NT2/D1 (cell line): ENCODE measurements around the gene MSX1.

Experiments used
- SUZ12 ChIP-seq: IDR thresholded peaks from 2 replicates; pipeline ENCODE4 v1.6.1; 2011; ENCODE audit not compliant: insufficient read length, insufficient read depth; ENCODE audit errors: extremely low read depth
- YY1 ChIP-seq: IDR thresholded peaks from 2 replicates; pipeline ENCODE4 v1.6.1; 2011; ENCODE audit not compliant: insufficient read length, insufficient read depth
- ZNF274 ChIP-seq: IDR thresholded peaks from 2 replicates; pipeline ENCODE4 v1.6.1; 2011; ENCODE audit warnings: mild to moderate bottlenecking, low read depth, low read length

DNA sequence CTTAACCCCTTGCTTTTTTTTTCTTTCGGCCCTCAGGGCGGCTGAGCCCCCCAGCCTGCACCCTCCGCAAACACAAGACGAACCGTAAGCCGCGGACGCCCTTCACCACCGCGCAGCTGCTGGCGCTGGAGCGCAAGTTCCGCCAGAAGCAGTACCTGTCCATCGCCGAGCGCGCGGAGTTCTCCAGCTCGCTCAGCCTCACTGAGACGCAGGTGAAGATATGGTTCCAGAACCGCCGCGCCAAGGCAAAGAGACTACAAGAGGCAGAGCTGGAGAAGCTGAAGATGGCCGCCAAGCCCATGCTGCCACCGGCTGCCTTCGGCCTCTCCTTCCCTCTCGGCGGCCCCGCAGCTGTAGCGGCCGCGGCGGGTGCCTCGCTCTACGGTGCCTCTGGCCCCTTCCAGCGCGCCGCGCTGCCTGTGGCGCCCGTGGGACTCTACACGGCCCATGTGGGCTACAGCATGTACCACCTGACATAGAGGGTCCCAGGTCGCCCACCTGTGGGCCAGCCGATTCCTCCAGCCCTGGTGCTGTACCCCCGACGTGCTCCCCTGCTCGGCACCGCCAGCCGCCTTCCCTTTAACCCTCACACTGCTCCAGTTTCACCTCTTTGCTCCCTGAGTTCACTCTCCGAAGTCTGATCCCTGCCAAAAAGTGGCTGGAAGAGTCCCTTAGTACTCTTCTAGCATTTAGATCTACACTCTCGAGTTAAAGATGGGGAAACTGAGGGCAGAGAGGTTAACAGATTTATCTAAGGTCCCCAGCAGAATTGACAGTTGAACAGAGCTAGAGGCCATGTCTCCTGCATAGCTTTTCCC is 3.4 kb downstream of the MSX1 start:
- TF ChIP-seq YY1: no peak
- TF ChIP-seq SUZ12: no peak
- no peak for TF ChIP-seq ZNF274
